HG02759 (cell line): ENCODE measurements around the gene KCNH5.
"Not testable (repeated sequence)": the region's sequence is repeated elsewhere in the genome, so short reads cannot be mapped to it uniquely, and the experiment has no call there.

Experiments used
- ATAC-seq: cut with Tn5 transposase; IDR thresholded peaks from one replicate; pipeline ENCODE4 v1.9.1; 2021; ENCODE audit warnings: mild to moderate bottlenecking, moderate library complexity; ENCODE audit not compliant: unreplicated experiment

Gene KCNH5

GRCh38 chr14:62759796-62760195 lies 285.5 kb downstream of the KCNH5 start:
- ATAC-seq = no peak

- ATAC-seq = not testable (repeated sequence)
Observed at GRCh38 chr14:62746881-62747280, 298.4 kb downstream of the KCNH5 start.

- no peak for ATAC-seq
Observed at GRCh38 chr14:62745496-62745895, 299.8 kb downstream of the KCNH5 start.

GRCh38 chr14:62743560-62743959 lies 301.7 kb downstream of the KCNH5 start:
- no peak for ATAC-seq

GRCh38 chr14:62743118-62743517 lies 302.1 kb downstream of the KCNH5 start:
- no peak for ATAC-seq

GRCh38 chr14:62739647-62740046 lies 305.6 kb downstream of the KCNH5 start:
- no peak for ATAC-seq

GRCh38 chr14:62736048-62737043 lies 308.9 kb downstream of the KCNH5 start:
- ATAC-seq = no peak

- ATAC-seq = no peak
Observed at GRCh38 chr14:62734831-62735230, 310.4 kb downstream of the KCNH5 start.

- no peak for ATAC-seq
Observed at GRCh38 chr14:62722406-62722805, 322.9 kb downstream of the KCNH5 start.

- ATAC-seq = no peak
Observed at GRCh38 chr14:62718629-62719028, 326.6 kb downstream of the KCNH5 start.

- ATAC-seq = no peak
Observed at GRCh38 chr14:62711351-62712023, 333.8 kb downstream of the KCNH5 start.

GRCh38 chr14:62710811-62711210 lies 334.4 kb downstream of the KCNH5 start:
- no peak for ATAC-seq

GRCh38 chr14:62709773-62710172 lies 335.5 kb downstream of the KCNH5 start:
- ATAC-seq = no peak

- ATAC-seq = no peak
Observed at GRCh38 chr14:62706217-62706616, 339.0 kb downstream of the KCNH5 start.

- ATAC-seq = no peak
Observed at GRCh38 chr14:62697461-62697860, 347.8 kb downstream of the KCNH5 start.

- no peak for ATAC-seq
Observed at GRCh38 chr14:62696929-62697328, 348.3 kb downstream of the KCNH5 start.

GRCh38 chr14:62696331-62696924 lies 348.8 kb downstream of the KCNH5 start:
- no peak for ATAC-seq

GRCh38 chr14:62694075-62694474 lies 351.2 kb downstream of the KCNH5 start:
- no peak for ATAC-seq

GRCh38 chr14:62692490-62693106 lies 352.7 kb downstream of the KCNH5 start:
- ATAC-seq = no peak

GRCh38 chr14:62691647-62692489 lies 353.4 kb downstream of the KCNH5 start:
- ATAC-seq = no peak
